Measurements from ENCODE around the gene TENM4. TPM values are rescaled to one million over a fixed set of nuclear protein-coding genes. Genes with fewer than 3 reads are reported as not detected.

The TENM4 gene
- total RNA-seq, 1 experiment from 2014 or later: 9.9 TPM

- CTCF ChIA-PET: interaction anchor here (0.6 to 2.2 kb wide), 2 partner anchors 9 to 526 kb away, joined by 3 to 13 read pairs; no protein-coding TSS in a partner anchor
Measured at GRCh38 chr11:78635814-78636506, 804.9 kb downstream of the TENM4 start.

DNA sequence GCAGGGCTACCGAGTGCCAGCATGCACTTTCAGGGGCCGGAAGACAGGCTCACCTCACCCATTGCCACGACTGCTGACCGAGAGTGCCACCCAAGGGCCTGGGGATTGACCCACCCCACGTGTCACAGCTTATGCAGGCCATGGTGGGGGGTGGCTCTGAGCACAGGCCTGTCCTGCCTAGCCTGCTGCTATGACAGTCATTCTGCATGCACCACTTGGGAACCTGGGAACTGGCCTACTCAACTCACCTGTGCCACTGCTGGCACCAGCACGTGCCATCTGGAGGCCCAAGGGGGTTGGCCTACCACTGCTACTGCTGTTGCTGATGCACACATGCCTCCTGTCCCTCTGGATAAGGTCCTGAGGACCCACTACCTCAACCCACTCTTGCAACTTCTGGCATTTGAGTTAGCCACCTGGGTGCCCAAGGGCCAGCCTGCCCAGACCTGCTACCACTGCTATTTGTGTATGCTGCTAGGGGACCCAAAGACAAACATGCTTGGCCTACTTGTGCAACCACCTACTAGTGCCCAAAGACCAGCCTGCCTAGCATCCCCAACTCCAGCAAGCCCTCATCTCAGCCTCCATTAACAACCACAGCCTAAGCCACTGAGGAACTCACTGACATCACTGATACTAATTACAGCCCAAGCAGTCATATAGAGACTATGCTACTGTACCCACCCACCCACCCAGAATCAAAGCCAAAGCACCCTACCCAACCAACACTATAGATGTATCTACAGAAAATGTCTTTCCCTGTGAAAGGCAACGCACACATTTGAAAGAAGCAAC is 807.1 kb downstream of the TENM4 start:
- Mint-ChIP-seq H3K4me3 (ENCODE audit: unreplicated experiment) (no peak overlapping the region), H3K36me3 (ENCODE audit: insufficient read depth, unreplicated experiment) (no peaks in the 10 kb centered on the region), H3K9me3 (ENCODE audit: unreplicated experiment) (no peaks in the 10 kb centered on the region), H3K27me3 (ENCODE audit: insufficient read depth, unreplicated experiment) (no peaks in the 10 kb centered on the region), H3K4me1 (ENCODE audit: insufficient read depth, unreplicated experiment) (no peaks in the 10 kb centered on the region), H3K27ac (ENCODE audit: low read depth, unreplicated experiment) (no peak overlapping the region)
- DNase-seq (ENCODE audit: unreplicated experiment): no peak
- intact Hi-C loops (cut with micrococcal nuclease): no loop called here
- ChIA-PET CTCF (interaction anchor here (0.7 to 1.4 kb wide), 2 partner anchors 12 to 1112 kb away, joined by 4 to 7 read pairs; no protein-coding TSS in a partner anchor), POLR2A (interaction anchor here (0.7 kb wide), 1 partner anchor 14 kb away, joined by 3 read pairs; no protein-coding TSS in a partner anchor)
- TF ChIP-seq, protein P1, sequence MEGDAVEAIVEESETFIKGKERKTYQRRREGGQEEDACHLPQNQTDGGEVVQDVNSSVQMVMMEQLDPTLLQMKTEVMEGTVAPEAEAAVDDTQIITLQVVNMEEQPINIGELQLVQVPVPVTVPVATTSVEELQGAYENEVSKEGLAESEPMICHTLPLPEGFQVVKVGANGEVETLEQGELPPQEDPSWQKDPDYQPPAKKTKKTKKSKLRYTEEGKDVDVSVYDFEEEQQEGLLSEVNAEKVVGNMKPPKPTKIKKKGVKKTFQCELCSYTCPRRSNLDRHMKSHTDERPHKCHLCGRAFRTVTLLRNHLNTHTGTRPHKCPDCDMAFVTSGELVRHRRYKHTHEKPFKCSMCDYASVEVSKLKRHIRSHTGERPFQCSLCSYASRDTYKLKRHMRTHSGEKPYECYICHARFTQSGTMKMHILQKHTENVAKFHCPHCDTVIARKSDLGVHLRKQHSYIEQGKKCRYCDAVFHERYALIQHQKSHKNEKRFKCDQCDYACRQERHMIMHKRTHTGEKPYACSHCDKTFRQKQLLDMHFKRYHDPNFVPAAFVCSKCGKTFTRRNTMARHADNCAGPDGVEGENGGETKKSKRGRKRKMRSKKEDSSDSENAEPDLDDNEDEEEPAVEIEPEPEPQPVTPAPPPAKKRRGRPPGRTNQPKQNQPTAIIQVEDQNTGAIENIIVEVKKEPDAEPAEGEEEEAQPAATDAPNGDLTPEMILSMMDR (IDR thresholded peaks at IDR 0.05; ENCODE audit: unreplicated experiment): no peak
- BruUV-seq (replicated peaks): no TSS peak

More at GRCh38 chr11:78635814-78636506, 804.9 kb downstream of the TENM4 start:
- TF ChIP-seq, protein P1 (IDR thresholded peaks at IDR 0.05; ENCODE audit: unreplicated experiment): no peak
- BruUV-seq (replicated peaks): no TSS peak
- H3K27me3 Mint-ChIP-seq (ENCODE audit: insufficient read depth, unreplicated experiment): peaks cover 2% of the 10 kb centered on the region
- POLR2A ChIA-PET: interaction anchor here (0.5 kb wide), 1 partner anchor 418 kb away, joined by 3 read pairs; no protein-coding TSS in a partner anchor
- intact Hi-C loops (cut with micrococcal nuclease): no loop called here
- H3K27ac Mint-ChIP-seq (ENCODE audit: low read depth, unreplicated experiment): no peak overlapping the region
- H3K4me3 Mint-ChIP-seq (ENCODE audit: unreplicated experiment): no peak overlapping the region
- H3K9me3 Mint-ChIP-seq (ENCODE audit: unreplicated experiment): no peaks in the 10 kb centered on the region
- no peaks in the 10 kb centered on the region for H3K36me3 Mint-ChIP-seq (ENCODE audit: insufficient read depth, unreplicated experiment)
- DNase-seq (ENCODE audit: unreplicated experiment): no peak
- H3K4me1 Mint-ChIP-seq (ENCODE audit: insufficient read depth, unreplicated experiment): no peaks in the 10 kb centered on the region

DNA sequence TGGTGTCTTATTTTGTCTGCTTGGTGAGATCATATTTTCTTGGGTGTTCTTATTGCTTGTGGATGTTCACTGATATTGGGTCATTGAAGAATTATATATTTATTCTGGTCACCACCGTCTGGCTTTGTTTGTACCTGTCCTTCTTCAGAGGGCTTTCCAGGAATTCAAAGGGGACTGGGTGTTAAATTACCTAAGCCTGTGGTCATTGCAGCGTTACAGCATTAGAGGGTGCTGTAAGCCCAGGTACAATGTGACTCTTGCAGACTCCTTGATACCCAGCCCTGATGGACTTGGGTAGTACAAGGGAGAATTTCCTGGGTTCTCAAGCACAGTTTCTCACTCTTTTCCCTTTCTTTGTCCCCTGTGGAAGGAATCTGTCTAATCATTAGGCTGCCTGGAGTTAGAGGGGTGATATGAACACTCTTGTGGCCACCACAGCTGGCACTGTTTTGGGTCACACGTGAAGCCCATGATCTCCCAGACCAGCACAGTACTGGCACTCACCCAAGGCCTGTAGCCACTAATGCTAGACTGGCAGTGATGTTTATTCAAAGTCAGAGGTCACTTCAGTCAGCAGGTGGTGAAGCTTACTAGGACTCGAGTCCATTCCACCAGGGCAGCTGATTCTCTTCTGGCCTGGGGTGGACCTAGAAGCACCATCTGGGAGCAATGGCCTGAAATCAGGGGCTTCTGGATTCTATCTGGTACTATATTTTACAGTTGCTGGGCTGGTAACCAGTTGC is 810.1 kb downstream of the TENM4 start:
- Mint-ChIP-seq H3K36me3 (ENCODE audit: insufficient read depth, unreplicated experiment) (no peaks in the 10 kb centered on the region), H3K9me3 (ENCODE audit: unreplicated experiment) (peaks cover 8% of the 10 kb centered on the region), H3K27ac (ENCODE audit: low read depth, unreplicated experiment) (no peak overlapping the region), H3K4me1 (ENCODE audit: insufficient read depth, unreplicated experiment) (no peaks in the 10 kb centered on the region), H3K27me3 (ENCODE audit: insufficient read depth, unreplicated experiment) (peaks cover 12% of the 10 kb centered on the region), H3K4me3 (ENCODE audit: unreplicated experiment) (no peak overlapping the region)
- TF ChIP-seq, protein P1 (IDR thresholded peaks at IDR 0.05; ENCODE audit: unreplicated experiment): no peak
- ChIA-PET POLR2A (no interaction called here), CTCF (interaction anchor here (1.2 kb wide), 1 partner anchor 330 kb away, joined by 5 read pairs; no protein-coding TSS in a partner anchor)
- peak; percentile 27 for DNase-seq (ENCODE audit: unreplicated experiment)
- BruUV-seq (replicated peaks): no TSS peak
- intact Hi-C loops (cut with micrococcal nuclease): no loop called here

Measured in MCF 10A (cell line).